Esophagus muscularis mucosa (tissue), 4 donors: ENCODE results near the gene CFAP92. TPM values are rescaled to one million over a fixed set of nuclear protein-coding genes. Genes with fewer than 3 reads are reported as not detected.
A peak's percentile ranks its signal among the peaks of the same experiment; 100 is the strongest.

Experiments
- DNase-seq: peaks from one replicate; pipeline ENCODE4 v3.0.0-alpha.2; 2017; ENCODE audit errors: extremely low spot score
- H3K27ac ChIP-seq, 4 donors: fragments of 200-600 bp; sonication (generic); replicated peaks in 1 of 4; 1 replicate in 3 of 4; 2 replicates in 1 of 4; pipeline ENCODE4 v1.5.1; 2016 to 2019; ENCODE audit warnings: mild to moderate bottlenecking in 1 of 4
- H3K27me3 ChIP-seq, 4 donors: fragments of 200-600 bp; sonication (generic); one replicate each; pipeline versions ENCODE4 v1.5.1 to v1.6.0; 2016 to 2019
- H3K36me3 ChIP-seq, 4 donors: fragments of 200-600 bp; sonication (generic); one replicate each; pipeline ENCODE4 v1.5.1; 2016 to 2019
- H3K4me1 ChIP-seq, 4 donors: fragments of 200-600 bp; sonication (generic); one replicate each; pipeline ENCODE4 v1.5.1; 2016 to 2019
- H3K4me3 ChIP-seq, 4 donors: fragments of 200-600 bp; sonication (generic); 1 replicate in 2 of 4; 2 replicates in 2 of 4; pipeline ENCODE4 v1.5.1; 2016 to 2019; ENCODE audit warnings: mild to moderate bottlenecking in 4 of 4, moderate library complexity in 1 of 4
- H3K9me3 ChIP-seq, 4 donors: fragments of 200-600 bp; sonication (generic); 1 replicate in 3 of 4; 2 replicates in 1 of 4; pipeline ENCODE4 v1.5.1; 2016 to 2019
- EP300 ChIP-seq: sonication (generic); formaldehyde crosslinking; IDR thresholded peaks from one replicate; pipeline ENCODE4 v1.6.1; 2017; ENCODE audit warnings: antibody characterized with exemption
- POLR2A ChIP-seq: fragments of 450-650 bp; IDR thresholded peaks from one replicate; pipeline ENCODE4 v1.6.1; 2017; ENCODE audit warnings: antibody characterized with exemption, moderate library complexity, mild to moderate bottlenecking, low read depth
- POLR2AphosphoS5 ChIP-seq, 2 donors: sonication (generic); formaldehyde crosslinking; IDR thresholded peaks; one replicate each; pipeline ENCODE4 v1.6.1; 2017; ENCODE audit warnings: antibody characterized with exemption in 2 of 2
- WGBS: methylation state at CpG from one replicate; pipeline ENCODE4 v1.1.5; 2018; 5-methylcytosine and 5-hydroxymethylcytosine counted together
- intact Hi-C: fragments of 100-400 bp; cut with DNase I; formaldehyde crosslinking; loops from one replicate; pipeline ENCODE4 v1.15.1; 2023
- total RNA-seq, 4 donors: library from RNA; depleted of rRNA; stranded (reverse); fragments of >200 nt; gene quantifications; one replicate each; pipeline versions ENCODE4 v1.1.0 to v1.2.1, GENCODE V29; 2016
- TF ChIP-seq, protein P1 (sequence below), 3 experiments: fragments of 200-600 bp in 2 of 3; fragments of 450-650 bp in 1 of 3; sonication (generic) in 2 of 3; IDR thresholded peaks; one replicate each; pipeline ENCODE4 v1.5.1; 2017 to 2019; ENCODE audit warnings: antibody characterized with exemption in 3 of 3, mild to moderate bottlenecking in 2 of 3, moderate library complexity in 1 of 3

Gene CFAP92
- total RNA-seq, 4 donors from 2014 or later: 0.19 to 1.2 (median 0.47) TPM

DNA sequence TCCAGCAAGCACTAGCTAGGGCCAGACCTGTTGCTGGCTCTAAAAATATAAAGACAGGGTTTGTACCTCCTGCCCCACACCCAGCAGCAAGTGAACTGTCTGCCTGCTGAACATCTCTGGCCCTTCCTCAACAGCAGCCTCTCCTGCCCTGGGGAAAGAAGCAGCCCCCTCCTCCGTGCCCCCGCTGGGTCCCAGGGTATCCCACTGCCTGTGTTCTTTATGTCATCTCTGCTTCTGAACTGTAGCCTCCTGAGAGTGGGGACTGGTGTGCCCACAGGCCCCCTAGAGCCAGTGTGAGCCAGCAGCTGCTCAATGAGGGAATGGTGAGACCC, 60.0 kb downstream of the CFAP92 start:
- 92% methylated on average over 2 of the region's 2 CpGs for WGBS
- H3K4me1 ChIP-seq: no peaks in the 10 kb centered on the region
- peaks cover 0 to 17% (median 0%) of the 10 kb centered on the region in 4 donors for H3K27me3 ChIP-seq
- intact Hi-C loops: no loop called here
- no peak overlapping the region for H3K27ac ChIP-seq
- TF ChIP-seq POLR2A: no peak
- TF ChIP-seq POLR2AphosphoS5 (IDR thresholded peaks at IDR 0.05): no peak
- TF ChIP-seq, protein P1, sequence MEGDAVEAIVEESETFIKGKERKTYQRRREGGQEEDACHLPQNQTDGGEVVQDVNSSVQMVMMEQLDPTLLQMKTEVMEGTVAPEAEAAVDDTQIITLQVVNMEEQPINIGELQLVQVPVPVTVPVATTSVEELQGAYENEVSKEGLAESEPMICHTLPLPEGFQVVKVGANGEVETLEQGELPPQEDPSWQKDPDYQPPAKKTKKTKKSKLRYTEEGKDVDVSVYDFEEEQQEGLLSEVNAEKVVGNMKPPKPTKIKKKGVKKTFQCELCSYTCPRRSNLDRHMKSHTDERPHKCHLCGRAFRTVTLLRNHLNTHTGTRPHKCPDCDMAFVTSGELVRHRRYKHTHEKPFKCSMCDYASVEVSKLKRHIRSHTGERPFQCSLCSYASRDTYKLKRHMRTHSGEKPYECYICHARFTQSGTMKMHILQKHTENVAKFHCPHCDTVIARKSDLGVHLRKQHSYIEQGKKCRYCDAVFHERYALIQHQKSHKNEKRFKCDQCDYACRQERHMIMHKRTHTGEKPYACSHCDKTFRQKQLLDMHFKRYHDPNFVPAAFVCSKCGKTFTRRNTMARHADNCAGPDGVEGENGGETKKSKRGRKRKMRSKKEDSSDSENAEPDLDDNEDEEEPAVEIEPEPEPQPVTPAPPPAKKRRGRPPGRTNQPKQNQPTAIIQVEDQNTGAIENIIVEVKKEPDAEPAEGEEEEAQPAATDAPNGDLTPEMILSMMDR (IDR thresholded peaks at IDR 0.05): no peak
- no peak for TF ChIP-seq EP300
- peaks cover 0 to 8% (median 0%) of the 10 kb centered on the region in 4 donors for H3K9me3 ChIP-seq
- H3K36me3 ChIP-seq: no peaks in the 10 kb centered on the region
- peak; percentile 57 for DNase-seq
- no peak overlapping the region for H3K4me3 ChIP-seq

DNA sequence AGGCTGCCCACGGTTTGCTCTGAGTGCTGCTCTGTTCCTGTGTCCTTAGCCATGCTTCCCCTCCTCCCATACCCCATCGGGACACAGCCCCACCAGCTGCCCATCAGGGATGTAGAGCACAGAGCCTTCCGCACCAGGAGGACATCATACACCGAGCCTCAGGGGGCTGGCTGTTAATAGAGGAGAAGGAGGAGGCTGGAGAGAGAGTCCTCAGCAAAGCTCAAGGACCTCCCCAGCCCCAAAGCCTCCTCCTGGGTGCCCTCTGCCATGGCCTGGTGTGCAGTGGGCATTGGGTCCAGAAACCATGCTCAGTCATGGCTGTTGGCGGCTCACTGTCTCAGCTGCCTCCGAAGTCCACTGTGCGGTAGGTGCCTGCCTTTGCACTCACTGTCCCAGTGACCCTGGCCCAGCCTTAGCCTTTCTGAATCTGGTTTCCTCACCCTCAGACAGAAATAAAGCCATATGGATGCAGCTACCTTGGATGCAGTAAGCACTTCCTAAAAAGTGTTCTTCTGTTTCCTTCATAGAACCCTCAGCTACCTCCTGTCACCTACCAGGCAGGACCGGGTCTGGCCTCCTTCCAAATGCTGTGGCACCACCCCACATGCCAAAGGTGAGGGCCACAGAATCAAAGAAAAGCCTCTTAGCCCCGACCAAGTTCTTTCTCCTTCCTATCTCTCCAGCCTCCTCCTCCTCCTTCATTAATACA, 60.5 kb downstream of the CFAP92 start:
- intact Hi-C loops: no loop called here
- WGBS: 67% methylated on average over 9 of the region's 9 CpGs
- Histone ChIP-seq H3K27me3 (peaks cover 0 to 17% (median 0%) of the 10 kb centered on the region in 4 donors), H3K9me3 (peaks cover 0 to 8% (median 0%) of the 10 kb centered on the region in 4 donors), H3K4me3 (no peak overlapping the region), H3K27ac (no peak overlapping the region), H3K4me1 (no peaks in the 10 kb centered on the region), H3K36me3 (no peaks in the 10 kb centered on the region)
- TF ChIP-seq EP300 (no peak), POLR2AphosphoS5 (IDR thresholded peaks at IDR 0.05) (no peak), POLR2A (no peak)
- TF ChIP-seq, protein P1 (IDR thresholded peaks at IDR 0.05): no peak
- peak; percentile 88 for DNase-seq

DNA sequence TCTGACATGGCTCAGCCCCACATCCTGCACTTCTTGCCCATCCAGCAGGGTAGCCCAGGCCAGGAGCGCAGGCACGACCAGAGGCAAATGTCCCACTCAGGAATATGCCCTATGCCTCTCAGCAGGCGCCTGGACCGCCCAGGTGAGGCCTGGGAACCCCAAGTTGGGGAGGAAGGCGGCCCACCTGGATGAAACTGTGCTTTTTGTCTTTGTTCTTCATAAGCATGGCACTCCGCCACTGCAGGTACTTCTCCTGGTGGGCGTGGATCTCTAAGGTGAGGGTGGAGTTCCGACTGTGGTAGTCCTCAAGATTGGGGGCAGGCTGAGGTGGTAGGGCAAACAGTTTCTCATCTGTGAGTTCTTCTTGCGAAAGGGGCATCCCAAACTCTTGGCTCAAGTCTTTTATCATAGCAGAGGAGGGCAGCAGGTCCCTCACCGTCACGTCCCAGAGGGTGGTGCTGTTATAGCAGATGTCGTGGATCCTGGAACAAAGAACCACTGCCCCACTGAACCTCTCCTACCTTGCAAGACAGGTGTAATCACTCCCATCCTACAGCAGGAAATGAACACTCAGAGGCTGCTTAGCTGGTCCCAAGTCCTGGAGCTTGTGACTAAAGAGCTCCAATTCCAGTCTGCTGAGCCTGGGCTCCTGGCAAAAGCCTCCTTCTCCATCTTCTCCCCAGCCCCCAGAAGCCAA, 61.2 kb downstream of the CFAP92 start:
- H3K9me3 ChIP-seq: peaks cover 0 to 8% (median 0%) of the 10 kb centered on the region in 4 donors
- no peak for TF ChIP-seq EP300
- TF ChIP-seq, protein P1 (IDR thresholded peaks at IDR 0.05): no peak
- H3K4me1 ChIP-seq: no peaks in the 10 kb centered on the region
- peaks cover 0 to 17% (median 0%) of the 10 kb centered on the region in 4 donors for H3K27me3 ChIP-seq
- H3K4me3 ChIP-seq: no peak overlapping the region
- H3K27ac ChIP-seq: no peak overlapping the region
- H3K36me3 ChIP-seq: no peaks in the 10 kb centered on the region
- WGBS: 87% methylated on average over 12 of the region's 12 CpGs
- DNase-seq: peak; percentile 66
- intact Hi-C loops: no loop called here

DNA sequence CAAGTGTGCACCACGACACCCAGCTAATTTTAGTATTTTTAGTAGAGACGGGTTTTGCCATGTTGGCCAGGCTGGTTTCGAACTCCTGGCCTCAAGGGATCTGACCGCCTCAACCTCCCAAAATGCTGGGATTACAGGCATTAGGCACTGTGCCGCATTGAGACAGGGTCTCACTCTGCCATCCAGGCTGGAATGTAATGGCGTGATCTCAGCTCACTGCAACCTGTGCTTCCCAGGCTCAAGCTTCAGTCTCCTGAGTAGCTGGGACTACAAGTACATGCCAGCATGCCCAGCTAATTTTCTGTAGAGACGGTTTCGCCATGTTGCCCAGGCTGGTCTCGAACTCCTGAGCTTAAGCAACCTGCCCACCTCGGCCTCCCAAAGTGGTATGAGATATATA, 62.8 kb downstream of the CFAP92 start:
- H3K4me1 ChIP-seq: no peaks in the 10 kb centered on the region
- H3K36me3 ChIP-seq: no peaks in the 10 kb centered on the region
- H3K4me3 ChIP-seq: no peak overlapping the region
- peaks cover 0 to 8% (median 0%) of the 10 kb centered on the region in 4 donors for H3K9me3 ChIP-seq
- DNase-seq: no peak
- no peak overlapping the region for H3K27ac ChIP-seq
- 87% methylated on average over 10 of the region's 10 CpGs for WGBS
- TF ChIP-seq POLR2AphosphoS5 (IDR thresholded peaks at IDR 0.05): no peak
- TF ChIP-seq POLR2A: no peak
- TF ChIP-seq, protein P1 (IDR thresholded peaks at IDR 0.05): no peak
- no peak for TF ChIP-seq EP300
- peaks cover 0 to 7% (median 0%) of the 10 kb centered on the region in 4 donors for H3K27me3 ChIP-seq
- intact Hi-C loops: no loop called here
